ENCODE measurements around the gene SYT15B. TPM values are rescaled to one million over a fixed set of nuclear protein-coding genes. Genes with fewer than 3 reads are reported as not detected.
"Not testable (repeated sequence)": the region's sequence is repeated elsewhere in the genome, so short reads cannot be mapped to it uniquely, and the experiment has no call there.

The SYT15B gene
- total and polyA plus RNA-seq, 2 experiments from 2014 or later = 0.08 to 0.24 TPM

DNA sequence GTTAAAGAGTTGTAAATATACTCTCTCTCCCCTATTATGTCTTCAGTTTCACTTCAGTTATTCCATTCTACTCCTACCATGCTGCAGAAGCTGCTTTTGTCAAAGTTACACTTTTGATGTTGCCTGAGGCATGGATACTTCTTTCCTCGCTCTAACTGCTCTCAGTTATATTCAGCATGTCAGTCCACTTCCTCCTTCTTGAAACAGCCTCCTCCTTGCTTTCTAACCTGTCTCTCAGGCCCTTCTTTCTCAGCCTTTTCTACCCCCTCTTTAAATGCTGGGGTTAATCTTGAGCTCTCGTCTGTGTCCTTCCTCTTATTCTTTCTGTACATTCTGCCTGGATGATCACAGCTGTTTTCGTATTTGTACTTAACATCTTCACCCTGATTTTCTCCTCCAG, 40.0 kb downstream of the SYT15B start:
- DNase-seq (ENCODE audit: low spot score); H3K9me2 ChIP-seq (ENCODE audit: insufficient read depth); H3K79me2 ChIP-seq (replicated peaks; ENCODE audit: insufficient read depth); H3K27ac ChIP-seq (ENCODE audit: low read depth); H3K36me3 Mint-ChIP-seq (ENCODE audit: low read depth); ATAC-seq; H3K27ac Mint-ChIP-seq; H3K4me3 ChIP-seq; H3K4me1 Mint-ChIP-seq; H3K4me1 ChIP-seq (ENCODE audit: insufficient read depth); H3F3A ChIP-seq (replicated peaks; ENCODE audit: low read depth); H2AFZ ChIP-seq; H3K9me3 Mint-ChIP-seq; H4K20me1 ChIP-seq (replicated peaks; ENCODE audit: insufficient read depth); H3K4me2 ChIP-seq; H3K27me3 Mint-ChIP-seq (ENCODE audit: insufficient read depth, low read depth, poor library complexity); H3K27me3 ChIP-seq (ENCODE audit: insufficient read depth); H3K36me3 ChIP-seq (ENCODE audit: insufficient read depth); H3K4me3 Mint-ChIP-seq: not testable (repeated sequence)

DNA sequence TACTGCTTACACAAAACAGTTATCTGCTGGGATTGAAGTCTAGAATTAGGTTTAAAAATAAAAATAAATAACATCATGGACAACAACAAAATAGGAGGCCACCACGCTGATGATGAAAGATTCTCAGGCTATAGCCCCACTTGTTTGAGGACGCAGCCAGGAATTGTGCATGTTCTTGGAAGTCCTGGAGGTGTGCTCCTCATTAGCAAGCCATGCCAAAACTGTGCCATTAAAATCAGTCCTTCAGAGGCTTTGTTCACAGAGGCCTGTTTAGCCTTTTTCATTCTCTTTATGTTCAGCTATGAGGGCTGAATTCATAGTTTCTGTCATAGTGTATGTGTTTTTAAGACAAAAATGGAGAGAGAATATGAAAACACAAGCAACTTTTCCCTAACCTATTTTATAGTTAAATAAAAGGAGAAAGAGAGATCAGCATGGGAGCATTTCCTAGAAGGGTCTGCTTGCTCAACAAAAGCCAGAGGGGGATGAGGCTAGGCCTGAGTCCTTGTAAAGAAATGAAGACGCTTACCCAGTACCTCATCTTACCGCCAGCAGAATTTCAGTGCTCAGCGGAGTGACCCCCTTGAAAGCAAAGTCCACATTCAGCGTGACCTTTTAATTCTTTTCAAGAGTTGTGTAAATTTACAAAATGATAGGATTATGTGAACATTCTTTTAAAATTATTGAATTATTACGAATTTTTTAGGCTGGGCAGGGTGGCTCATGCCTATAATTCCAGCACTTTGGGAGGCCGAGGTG, 46.2 kb downstream of the SYT15B start:
- not testable (repeated sequence) for H3K27ac ChIP-seq (ENCODE audit: low read depth); H3K36me3 ChIP-seq (ENCODE audit: insufficient read depth); H3K27ac Mint-ChIP-seq; H3K4me1 ChIP-seq (ENCODE audit: insufficient read depth); H3F3A ChIP-seq (replicated peaks; ENCODE audit: low read depth); H3K27me3 ChIP-seq (ENCODE audit: insufficient read depth); H3K4me2 ChIP-seq; H3K4me3 ChIP-seq; H3K27me3 Mint-ChIP-seq (ENCODE audit: insufficient read depth, low read depth, poor library complexity); H3K9me2 ChIP-seq (ENCODE audit: insufficient read depth); H4K20me1 ChIP-seq (replicated peaks; ENCODE audit: insufficient read depth); DNase-seq (ENCODE audit: low spot score); H3K9me3 Mint-ChIP-seq; ATAC-seq; H3K4me3 Mint-ChIP-seq; H3K79me2 ChIP-seq (replicated peaks; ENCODE audit: insufficient read depth); H2AFZ ChIP-seq; H3K36me3 Mint-ChIP-seq (ENCODE audit: low read depth); H3K4me1 Mint-ChIP-seq

Other genes starting within 250 kb of the SYT15B start
- 6.9 and 7.6 TPM in 2 replicates for gene AGAP9, start 240.0 kb downstream of the SYT15B start, total RNA-seq (2014; rRNA removed; shearing (Covaris generic))
- 5.8 and 7.2 TPM in 2 replicates for gene AGAP9, start 240.0 kb downstream of the SYT15B start, polyA plus RNA-seq (2016; fragmentation: Nextera tagmentation; extraction: Ambion mirVana)
- gene NPY4R2, start 155.1 kb upstream of the SYT15B start, total RNA-seq (2014; rRNA removed; shearing (Covaris generic)) = not detected in 2 replicates
- not detected in 2 replicates for gene NPY4R2, start 155.1 kb upstream of the SYT15B start, polyA plus RNA-seq (2016; fragmentation: Nextera tagmentation; extraction: Ambion mirVana)
- gene FAM25C, start 236.2 kb upstream of the SYT15B start, total RNA-seq (2014; rRNA removed; shearing (Covaris generic)) = not detected in 2 replicates
- not detected in 2 replicates for gene FAM25C, start 236.2 kb upstream of the SYT15B start, polyA plus RNA-seq (2016; fragmentation: Nextera tagmentation; extraction: Ambion mirVana)